ENCODE measurements around the gene TMPRSS5.
"Not testable (repeated sequence)": the region's sequence is repeated elsewhere in the genome, so short reads cannot be mapped to it uniquely, and the experiment has no call there.

The TMPRSS5 gene

GRCh38 chr11:113697111-113697510, 9.0 kb downstream of the TMPRSS5 start:
- no peak for DNase-seq (ENCODE audit: low spot score)

DNA sequence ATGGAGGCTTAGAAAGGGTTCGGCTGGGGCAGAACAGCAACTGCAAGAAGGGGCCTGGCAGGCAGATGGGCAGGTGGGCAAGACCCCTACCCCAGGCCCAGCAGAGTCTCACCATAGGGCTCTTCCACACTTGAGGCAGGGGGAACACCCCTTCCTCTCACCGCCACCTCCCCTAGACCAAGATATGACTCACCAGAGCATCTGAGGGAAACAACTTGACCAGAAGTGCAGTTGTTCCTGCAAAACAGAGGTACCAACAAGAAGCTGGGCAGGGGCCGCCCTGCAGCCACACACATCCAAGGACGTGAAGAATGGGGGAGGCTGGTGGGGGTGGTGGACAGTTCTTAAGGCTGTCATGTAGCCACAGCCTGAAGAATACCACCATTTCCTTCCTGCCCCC, 10.9 kb downstream of the TMPRSS5 start:
- peak; percentile 17 for DNase-seq (ENCODE audit: low spot score)

DNA sequence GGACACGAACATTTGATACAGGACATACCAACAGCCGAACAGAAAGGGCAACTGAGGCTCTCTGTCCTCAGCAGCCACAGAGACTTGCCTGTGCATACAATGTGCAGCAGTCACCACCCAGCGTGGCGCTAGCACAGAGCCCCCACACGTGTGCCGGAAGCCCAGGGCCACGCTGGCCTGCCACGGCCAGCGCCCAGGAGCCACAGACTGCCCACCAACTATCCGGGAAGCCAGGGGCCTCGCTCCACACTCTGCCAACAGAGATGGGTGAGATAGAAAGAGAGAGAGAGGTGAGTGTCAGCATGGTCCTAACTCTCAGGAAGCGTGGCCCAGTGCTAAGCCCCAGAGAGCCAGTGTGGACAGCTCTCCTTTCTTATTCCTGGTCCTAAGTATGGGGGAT, 11.7 kb downstream of the TMPRSS5 start:
- no peak for DNase-seq (ENCODE audit: low spot score)

DNA sequence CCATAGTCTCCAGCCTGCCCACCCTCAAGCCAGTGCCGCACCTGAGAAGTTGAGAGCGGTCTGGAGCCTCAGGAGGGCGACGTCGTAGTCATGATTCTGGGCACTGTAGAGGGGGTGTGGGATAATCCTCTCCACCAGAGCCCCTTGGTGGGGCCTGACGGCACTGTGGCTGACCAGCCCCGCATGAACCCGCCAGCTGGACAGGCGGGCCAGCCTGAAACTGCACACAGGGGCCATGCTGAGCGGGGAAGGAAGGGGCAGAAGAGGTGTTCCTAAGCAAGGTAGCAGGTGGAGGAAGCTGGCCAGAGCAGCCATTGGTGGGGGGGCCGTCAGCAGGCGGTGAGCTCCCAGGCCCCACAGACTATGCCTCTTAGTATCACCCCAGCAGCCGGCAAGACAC, 13.1 kb downstream of the TMPRSS5 start:
- no peak for DNase-seq (ENCODE audit: low spot score)

- peak; percentile 42 for DNase-seq (ENCODE audit: low spot score)
These were observed 15.2 kb downstream of the TMPRSS5 start for GRCh38 chr11:113690619-113691569.

GRCh38 chr11:113689768-113690618, 16.1 kb downstream of the TMPRSS5 start:
- no peak for DNase-seq (ENCODE audit: low spot score)

DNA sequence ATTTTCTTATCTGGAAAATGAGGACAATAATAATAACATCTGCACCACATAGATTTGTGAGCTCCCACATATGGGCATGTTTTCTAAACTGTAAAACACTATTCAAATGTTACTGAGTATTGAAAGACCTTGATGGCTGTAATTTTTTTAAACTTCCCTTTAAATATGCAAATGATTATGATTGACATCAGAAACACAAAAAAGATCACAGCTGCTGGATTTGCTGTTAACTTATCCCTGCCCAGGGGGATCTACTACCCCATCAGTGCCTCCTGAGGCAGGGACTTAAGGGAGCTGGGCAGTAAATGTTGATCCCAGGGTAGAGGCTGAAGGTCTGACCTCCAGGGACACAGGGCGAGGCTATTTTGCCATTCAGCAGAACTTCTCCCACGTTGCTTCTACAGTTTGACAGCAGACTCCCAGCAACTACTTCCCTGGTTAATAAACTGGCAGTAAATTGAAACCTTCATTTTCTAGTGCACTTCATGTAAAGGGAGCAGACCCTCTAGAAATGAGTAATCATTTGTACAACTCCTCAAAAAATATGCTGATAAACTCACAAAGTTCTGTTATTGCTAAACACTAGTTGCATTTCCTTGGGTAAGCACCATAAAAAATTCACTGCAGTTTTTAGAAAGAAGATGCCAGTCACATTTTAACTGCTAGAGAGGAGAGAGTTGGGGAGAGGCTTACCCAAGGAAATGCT, 20.3 kb downstream of the TMPRSS5 start:
- peak; percentile 74 for DNase-seq (ENCODE audit: low spot score)

GRCh38 chr11:113684496-113684895, 21.6 kb downstream of the TMPRSS5 start:
- no peak for DNase-seq (ENCODE audit: low spot score)

DNA sequence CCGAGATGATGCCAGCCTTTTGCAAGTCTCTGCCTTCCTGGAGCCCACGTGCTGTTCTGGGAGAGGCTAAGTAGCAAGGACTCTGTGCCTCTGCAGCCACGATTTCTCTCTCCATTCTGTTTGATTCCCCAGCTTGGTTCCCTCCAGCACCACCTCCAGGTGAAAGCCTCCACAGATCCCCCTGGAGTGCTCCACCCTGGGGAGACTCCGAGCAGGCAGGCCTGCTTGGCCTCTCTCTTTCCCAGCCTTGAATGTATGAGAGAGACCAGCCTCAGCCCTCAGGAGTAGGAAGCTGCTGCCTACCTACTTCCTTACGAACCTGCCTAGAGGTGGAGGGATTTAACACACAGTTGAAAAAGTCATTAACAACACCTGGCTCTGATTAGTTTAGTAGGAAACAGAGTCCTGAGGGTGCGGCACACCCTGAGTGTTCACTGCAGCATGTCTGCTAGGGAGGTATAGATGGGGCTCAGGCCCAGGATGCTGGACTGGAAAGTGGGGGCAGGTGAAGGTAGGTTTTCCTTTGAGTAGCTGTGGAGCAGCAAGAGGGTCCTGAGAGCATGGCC, 22.5 kb downstream of the TMPRSS5 start:
- DNase-seq (ENCODE audit: low spot score), result no peak

DNA sequence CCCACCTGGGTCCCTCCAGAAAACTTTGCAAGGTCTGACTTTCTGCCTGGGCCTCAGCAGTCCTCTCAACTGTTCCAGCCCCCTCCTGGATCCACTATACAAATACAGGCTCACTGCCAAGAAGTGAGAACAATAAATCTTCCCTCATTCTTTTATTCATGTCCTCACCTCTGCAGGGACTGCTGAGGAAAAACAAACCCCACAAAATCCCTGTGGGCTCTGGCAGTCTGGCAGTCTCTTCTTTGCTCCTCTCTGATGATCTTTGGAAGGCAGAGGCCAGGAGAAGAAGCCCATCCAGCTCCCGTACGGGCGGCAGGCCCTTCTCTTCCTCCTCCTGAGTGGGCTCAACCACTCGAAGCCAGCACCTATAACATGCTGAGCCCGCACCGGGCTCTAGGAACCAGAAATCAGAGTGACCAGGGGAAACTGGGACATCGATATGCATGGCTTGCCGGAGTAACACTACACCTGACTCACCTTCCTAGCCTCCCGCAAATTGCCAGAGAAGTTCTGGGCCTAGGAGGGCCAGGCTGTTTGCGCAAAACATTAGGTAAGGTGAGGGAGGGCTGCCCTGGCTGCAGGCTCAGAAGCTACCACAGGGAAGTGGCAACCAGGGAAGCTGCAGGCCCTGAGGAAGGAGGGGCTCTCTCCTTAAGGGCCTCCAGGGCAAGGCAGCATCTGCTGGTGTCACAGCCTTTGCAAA, 24.2 kb downstream of the TMPRSS5 start:
- no peak for DNase-seq (ENCODE audit: low spot score)

DNA sequence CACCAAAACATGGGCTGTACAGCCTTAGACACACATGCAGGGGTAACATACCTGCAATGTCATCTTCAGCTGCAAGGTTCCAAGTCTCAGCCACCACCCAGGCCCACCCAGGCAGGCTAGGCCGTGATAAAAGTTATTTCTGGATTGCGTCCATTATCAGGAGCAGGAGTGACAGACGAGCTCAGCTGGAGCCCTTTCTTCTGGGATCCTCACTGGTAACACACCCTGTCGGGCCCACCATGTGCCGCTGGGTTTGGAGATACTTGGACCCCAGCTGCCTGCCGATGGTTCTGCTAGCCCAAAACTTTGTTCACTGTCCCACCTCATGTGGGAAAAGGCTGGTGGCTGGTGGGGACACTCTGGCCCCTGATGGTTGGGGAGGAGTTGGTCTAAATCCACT, 24.8 kb downstream of the TMPRSS5 start:
- DNase-seq (ENCODE audit: low spot score), result no peak

- DNase-seq (ENCODE audit: low spot score), result no peak
These were observed 28.4 kb downstream of the TMPRSS5 start for GRCh38 chr11:113677685-113678084.

DNA sequence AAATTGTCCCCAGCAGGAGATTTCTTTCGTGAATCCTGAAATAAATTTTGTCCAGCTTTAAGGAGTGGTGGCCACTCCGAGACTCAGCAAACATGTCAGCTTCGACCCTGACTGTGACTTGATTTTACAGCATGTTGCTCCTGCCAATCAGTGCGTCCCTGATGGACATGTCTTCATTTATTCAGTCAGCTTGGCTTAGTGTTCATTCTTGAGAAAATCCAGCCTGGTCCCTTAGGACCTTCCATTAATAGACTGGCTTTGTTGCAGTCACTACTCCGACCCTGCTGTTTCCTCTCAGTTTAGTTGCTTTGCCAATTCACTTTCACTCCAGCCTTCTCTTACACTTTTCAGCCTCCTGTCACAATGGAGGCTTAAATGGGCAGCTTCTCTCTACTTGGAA, 30.5 kb downstream of the TMPRSS5 start:
- no peak for DNase-seq (ENCODE audit: low spot score)

GRCh38 chr11:113675003-113675561, 31.0 kb downstream of the TMPRSS5 start:
- peak; percentile 88 for DNase-seq (ENCODE audit: low spot score)

GRCh38 chr11:113674397-113674685, 31.8 kb downstream of the TMPRSS5 start:
- no peak for DNase-seq (ENCODE audit: low spot score)

DNA sequence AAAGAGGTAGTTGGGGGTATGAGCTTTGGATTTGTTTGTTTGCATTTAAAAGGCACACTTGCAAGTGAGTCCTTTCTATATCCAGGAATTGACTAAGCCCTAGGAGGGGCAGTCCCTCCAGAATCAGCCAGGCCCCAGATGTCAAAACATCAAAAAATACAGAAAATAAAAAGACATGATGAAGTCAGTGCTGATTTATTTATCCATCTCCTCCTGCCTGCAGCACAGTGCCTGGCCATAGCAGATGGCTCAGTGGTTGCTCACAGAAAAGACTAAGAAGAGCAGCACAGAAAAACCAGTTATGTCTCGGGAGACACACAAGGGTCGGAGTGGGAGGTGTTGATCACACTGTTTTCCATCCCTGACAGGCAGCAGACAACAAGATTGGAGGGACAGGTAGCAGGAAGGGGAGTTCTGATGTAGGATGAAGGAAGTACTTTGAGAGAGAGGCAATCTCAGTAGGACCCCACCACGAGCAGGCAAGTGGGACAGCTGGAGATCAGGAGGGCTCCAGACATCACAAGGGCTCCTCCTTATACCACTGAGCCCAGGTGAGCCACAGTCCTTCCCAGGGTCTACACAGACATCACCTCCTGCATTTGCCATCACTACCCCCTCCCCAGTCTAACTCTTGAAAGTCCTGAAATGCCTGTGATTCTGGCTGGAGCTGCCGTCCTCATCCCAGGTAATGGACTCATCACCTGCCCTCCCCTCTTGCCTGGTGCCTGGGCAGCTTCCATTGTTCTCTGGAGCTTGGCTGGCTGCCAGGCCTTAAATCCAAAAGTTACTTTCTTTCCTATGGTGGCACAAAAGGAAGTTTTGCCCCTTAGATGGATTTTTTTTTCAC, 32.3 kb downstream of the TMPRSS5 start:
- no peak for DNase-seq (ENCODE audit: low spot score)

DNA sequence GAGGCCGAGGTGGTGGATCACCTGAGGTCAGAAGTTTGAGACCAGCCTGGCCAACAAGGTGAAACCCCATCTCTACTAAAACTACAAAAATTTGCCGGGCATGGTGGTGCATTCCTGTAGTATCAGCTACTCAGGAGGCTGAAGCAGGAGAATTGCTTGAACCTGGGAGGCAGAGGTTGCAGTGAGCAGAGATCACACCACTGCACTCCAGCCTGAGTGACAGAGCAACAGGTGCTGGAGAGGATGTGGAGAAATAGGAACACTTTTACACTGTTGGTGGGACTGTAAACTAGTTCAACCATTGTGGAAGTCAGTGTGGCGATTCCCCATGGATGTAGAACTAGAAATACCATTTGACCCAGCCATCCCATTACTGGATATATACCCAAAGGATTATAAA, 34.2 kb downstream of the TMPRSS5 start:
- not testable (repeated sequence) for DNase-seq (ENCODE audit: low spot score)

- no peak for DNase-seq (ENCODE audit: low spot score)
These were observed 35.3 kb downstream of the TMPRSS5 start for GRCh38 chr11:113670831-113671215.

DNA sequence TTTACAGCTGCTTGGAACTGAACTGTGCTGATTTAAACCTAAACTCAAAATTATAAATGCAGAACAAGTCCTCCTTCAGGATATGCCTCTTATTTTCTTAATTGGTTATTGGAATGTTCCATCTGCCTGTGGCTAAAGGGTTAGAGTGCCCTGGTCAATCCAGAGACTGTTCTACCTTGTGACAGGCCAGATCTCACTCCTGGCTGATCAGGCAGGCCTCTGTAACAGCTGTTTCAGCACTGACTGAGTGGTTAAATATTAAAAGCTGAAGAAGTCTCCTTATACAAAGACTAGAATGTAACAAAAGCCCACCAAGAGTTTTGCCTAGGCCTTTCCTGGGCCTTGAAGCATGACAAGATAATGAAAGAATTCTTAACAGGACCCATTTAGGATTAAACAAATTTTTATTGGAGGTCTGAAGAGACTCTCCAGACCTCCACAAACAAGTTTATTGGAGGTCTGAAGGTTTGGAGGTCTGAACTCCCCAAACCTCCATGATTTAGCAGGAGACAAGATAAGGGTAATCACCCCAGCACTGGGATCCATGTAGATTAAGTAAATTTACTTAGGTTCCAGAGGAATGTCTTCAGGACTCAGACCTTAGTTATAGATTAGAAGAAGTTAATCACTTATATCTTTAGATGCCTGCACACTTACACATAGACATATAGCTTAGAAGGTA, 35.8 kb downstream of the TMPRSS5 start:
- no peak for DNase-seq (ENCODE audit: low spot score)

GRCh38 chr11:113668255-113668654, 37.9 kb downstream of the TMPRSS5 start:
- no peak for DNase-seq (ENCODE audit: low spot score)

All from activated CD4-positive, alpha-beta T cell treated with anti-CD3 and anti-CD28 coated beads, Interleukin-2, Interleukin-4, amounts not matched to agents 100 ng/mL and 50 ng/mL, durations not matched to agents 16 hours and 8 hours (primary cell).